Esophagus squamous epithelium (tissue), 4 donors: ENCODE results near the gene MRPL19.

Source experiments
- CTCF ChIP-seq, 6 experiments: fragments of 450-650 bp in 4 of 6; fragments of 200-600 bp in 2 of 6; sonication (generic) in 2 of 6; IDR thresholded peaks; one replicate each; pipeline ENCODE4 v1.5.1; 2016 to 2019; ENCODE audit warnings: antibody characterized with exemption in 6 of 6, mild to moderate bottlenecking in 4 of 6, moderate library complexity in 4 of 6
- POLR2A ChIP-seq, 4 donors: fragments of 450-650 bp; IDR thresholded peaks; one replicate each; pipeline ENCODE4 v1.6.1; 2017; ENCODE audit warnings: antibody characterized with exemption in 4 of 4, mild to moderate bottlenecking in 4 of 4, moderate library complexity in 3 of 4

GRCh38 chr2:75622929-75623328 lies 23.7 kb upstream of the MRPL19 start:
- TF ChIP-seq CTCF (IDR thresholded peaks at IDR 0.05) (no peak), POLR2A (IDR thresholded peaks at IDR 0.05) (no peak)
